ENCODE data around the gene KCNQ1. TPM values are rescaled to one million over a fixed set of nuclear protein-coding genes. Genes with fewer than 3 reads are reported as not detected.
A peak's percentile ranks its signal among the peaks of the same experiment; 100 is the strongest.

Gene KCNQ1
- total and polyA plus RNA-seq, 2 of the 13 experiments (the other 11 are each of a cell fraction or from before 2014, with no cell fraction given), result 0.02 to 0.08 TPM

- TF ChIP-seq LRRFIP1 (CRISPR knock-in tag; conservative IDR thresholded peaks at IDR 0.05) (no peak), MAFF (IDR thresholded peaks at IDR 0.05; ENCODE audit: low read depth, low read length) (no peak), ZNF816 (CRISPR knock-in tag; IDR thresholded peaks at IDR 0.05; ENCODE audit: borderline replicate concordance) (no peak), IKZF4 (CRISPR knock-in tag; IDR thresholded peaks at IDR 0.05; ENCODE audit: borderline replicate concordance, low read depth, not compliant biosample characterization) (no peak), TAF15 (IDR thresholded peaks at IDR 0.05; ENCODE audit: low read depth, low read length, poor library complexity, severe bottlenecking) (no peak), KLF6 (CRISPR knock-in tag; IDR thresholded peaks at IDR 0.05) (no peak), ATF3 (CRISPR knock-in tag; IDR thresholded peaks at IDR 0.05) (no peak), ETV6 (CRISPR knock-in tag; conservative IDR thresholded peaks at IDR 0.05) (no peak), ZNF557 (CRISPR knock-in tag; IDR thresholded peaks at IDR 0.05) (0 out of 2 replicates have a peak, but pooled peaks have one; percentile 33), ZFP36L1 (CRISPR knock-in tag; IDR thresholded peaks at IDR 0.05) (no peak), FOXA1 (IDR thresholded peaks at IDR 0.05) (no peak), FOXA1 (CRISPR knock-in tag; IDR thresholded peaks at IDR 0.05) (no peak), ZNF598 (CRISPR knock-in tag; IDR thresholded peaks at IDR 0.05; ENCODE audit: borderline replicate concordance) (0 out of 2 replicates have a peak, but pooled peaks have one; percentile 15), MYC (CRISPR knock-in tag; IDR thresholded peaks at IDR 0.05; ENCODE audit: borderline replicate concordance) (peak; percentile 32; the same call in 1 of the 2 replicates), ZNF629 (CRISPR knock-in tag; conservative IDR thresholded peaks at IDR 0.05) (0 out of 2 replicates have a peak, but pooled peaks have one; percentile 11), ZZZ3 (CRISPR knock-in tag; IDR thresholded peaks at IDR 0.05; ENCODE audit: borderline replicate concordance) (no peak; the same call in 1 of the 2 replicates), NFKBIZ (CRISPR knock-in tag; IDR thresholded peaks at IDR 0.05) (no peak), GABPA (IDR thresholded peaks at IDR 0.05; ENCODE audit: low read depth, low read length) (no peak), GABPA (CRISPR knock-in tag; IDR thresholded peaks at IDR 0.05; ENCODE audit: low read depth) (peak; percentile 72), ARID2 (CRISPR knock-in tag; IDR thresholded peaks at IDR 0.05; ENCODE audit: borderline replicate concordance) (no peak), CREM (IDR thresholded peaks at IDR 0.05) (no peak), CREM (CRISPR knock-in tag; IDR thresholded peaks at IDR 0.05) (no peak), GMEB2 (CRISPR knock-in tag; IDR thresholded peaks at IDR 0.05; ENCODE audit: low read depth) (no peak), KDM5A (IDR thresholded peaks at IDR 0.05; ENCODE audit: borderline replicate concordance, low read length) (no peak), ZNF768 (CRISPR knock-in tag; IDR thresholded peaks at IDR 0.05) (no peak), ZNF180 (CRISPR knock-in tag; IDR thresholded peaks at IDR 0.05; ENCODE audit: borderline replicate concordance, low read depth) (no peak), SYNCRIP (IDR thresholded peaks at IDR 0.05; ENCODE audit: insufficient read depth, low read depth, low read length) (no peak), SIN3A (IDR thresholded peaks at IDR 0.05; ENCODE audit: borderline replicate concordance, low read depth, low read length) (no peak)
Observed at GRCh38 chr11:2420502-2421225, 24.1 kb upstream of the KCNQ1 start (continued).

All from HepG2 (cell line).